Activated T-cell treated with anti-CD3 and anti-CD28 coated beads for 24 hours (primary cell): ENCODE measurements around the gene ATP8B3.

Experiments
- DNase-seq: peaks from one replicate; pipeline ENCODE4 v3.0.0-alpha.2; 2020; ENCODE audit warnings: low read depth

ATP8B3 gene

GRCh38 chr19:1816530-1817298 lies 4.6 kb upstream of the ATP8B3 start:
- no peak for DNase-seq

GRCh38 chr19:1815605-1816529 lies 3.8 kb upstream of the ATP8B3 start:
- no peak for DNase-seq

- no peak for DNase-seq
Observed at GRCh38 chr19:1814833-1815604, 2.9 kb upstream of the ATP8B3 start.

GRCh38 chr19:1814391-1814790 lies 2.3 kb upstream of the ATP8B3 start:
- no peak for DNase-seq

- DNase-seq: no peak
Observed at GRCh38 chr19:1813192-1814182, 1.4 kb upstream of the ATP8B3 start.

GRCh38 chr19:1812426-1813191 lies 533 bp upstream of the ATP8B3 start:
- DNase-seq: peak; percentile 71

- peak; percentile 39 for DNase-seq
Observed at GRCh38 chr19:1811472-1811894, 593 bp downstream of the ATP8B3 start.

GRCh38 chr19:1810439-1811160 lies 1.5 kb downstream of the ATP8B3 start:
- DNase-seq: no peak

- DNase-seq: no peak
Observed at GRCh38 chr19:1809678-1810077, 2.4 kb downstream of the ATP8B3 start.

GRCh38 chr19:1808395-1808731 lies 3.7 kb downstream of the ATP8B3 start:
- DNase-seq: no peak

- DNase-seq: no peak
Observed at GRCh38 chr19:1807695-1808394, 4.2 kb downstream of the ATP8B3 start.

- DNase-seq: no peak
Observed at GRCh38 chr19:1807030-1807694, 4.9 kb downstream of the ATP8B3 start.

- DNase-seq: no peak
Observed at GRCh38 chr19:1806184-1807029, 5.7 kb downstream of the ATP8B3 start.

- DNase-seq: no peak
Observed at GRCh38 chr19:1805401-1806183, 6.5 kb downstream of the ATP8B3 start.

- no peak for DNase-seq
Observed at GRCh38 chr19:1804858-1805257, 7.2 kb downstream of the ATP8B3 start.

GRCh38 chr19:1799695-1800342 lies 12.3 kb downstream of the ATP8B3 start:
- no peak for DNase-seq
